IgD-negative memory B cell (primary cell): ENCODE data around the gene XKR7. TPM values are rescaled to one million over a fixed set of nuclear protein-coding genes. Genes with fewer than 3 reads are reported as not detected.
"Not testable (repeated sequence)": the region's sequence is repeated elsewhere in the genome, so short reads cannot be mapped to it uniquely, and the experiment has no call there.

ENCODE experiments used
- H3K27ac Mint-ChIP-seq, 3 donors: one replicate each; pipeline ENCODE4 v1.8.0; 2020 to 2022; ENCODE audit warnings: mild to moderate bottlenecking in 3 of 3, mixed read lengths in 3 of 3, moderate library complexity in 1 of 3
- H3K27me3 Mint-ChIP-seq: one replicate; pipeline ENCODE4 v1.8.0; 2021; ENCODE audit warnings: mixed read lengths
- H3K36me3 Mint-ChIP-seq: one replicate; pipeline ENCODE4 v1.8.0; 2020; ENCODE audit warnings: mild to moderate bottlenecking, mixed read lengths
- H3K4me1 Mint-ChIP-seq, 3 donors: one replicate each; pipeline ENCODE4 v1.8.0; 2020 to 2022; ENCODE audit warnings: mixed read lengths in 3 of 3, mild to moderate bottlenecking in 1 of 3
- H3K4me3 Mint-ChIP-seq, 4 donors: one replicate each; pipeline ENCODE4 v1.8.0; 2020 to 2022; ENCODE audit warnings: mild to moderate bottlenecking in 4 of 4, mixed read lengths in 4 of 4, moderate library complexity in 3 of 4
- H3K9me3 Mint-ChIP-seq, 3 donors: one replicate each; pipeline ENCODE4 v1.8.0; 2020 to 2021; ENCODE audit warnings: mixed read lengths in 3 of 3, mild to moderate bottlenecking in 1 of 3
- polyA plus RNA-seq: library from polyadenylated mRNA; unstranded; fragments of 300-500 nt; fragmentation: Illumina TruSeq; gene quantifications from one replicate; pipeline ENCODE4 v1.2.3, GENCODE V29; 2021

XKR7 gene, protein sequence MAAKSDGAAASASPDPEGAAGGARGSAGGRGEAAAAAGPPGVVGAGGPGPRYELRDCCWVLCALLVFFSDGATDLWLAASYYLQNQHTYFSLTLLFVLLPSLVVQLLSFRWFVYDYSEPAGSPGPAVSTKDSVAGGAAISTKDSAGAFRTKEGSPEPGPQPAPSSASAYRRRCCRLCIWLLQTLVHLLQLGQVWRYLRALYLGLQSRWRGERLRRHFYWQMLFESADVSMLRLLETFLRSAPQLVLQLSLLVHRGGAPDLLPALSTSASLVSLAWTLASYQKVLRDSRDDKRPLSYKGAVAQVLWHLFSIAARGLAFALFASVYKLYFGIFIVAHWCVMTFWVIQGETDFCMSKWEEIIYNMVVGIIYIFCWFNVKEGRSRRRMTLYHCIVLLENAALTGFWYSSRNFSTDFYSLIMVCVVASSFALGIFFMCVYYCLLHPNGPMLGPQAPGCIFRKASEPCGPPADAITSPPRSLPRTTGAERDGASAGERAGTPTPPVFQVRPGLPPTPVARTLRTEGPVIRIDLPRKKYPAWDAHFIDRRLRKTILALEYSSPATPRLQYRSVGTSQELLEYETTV
- polyA plus RNA-seq = not detected

DNA sequence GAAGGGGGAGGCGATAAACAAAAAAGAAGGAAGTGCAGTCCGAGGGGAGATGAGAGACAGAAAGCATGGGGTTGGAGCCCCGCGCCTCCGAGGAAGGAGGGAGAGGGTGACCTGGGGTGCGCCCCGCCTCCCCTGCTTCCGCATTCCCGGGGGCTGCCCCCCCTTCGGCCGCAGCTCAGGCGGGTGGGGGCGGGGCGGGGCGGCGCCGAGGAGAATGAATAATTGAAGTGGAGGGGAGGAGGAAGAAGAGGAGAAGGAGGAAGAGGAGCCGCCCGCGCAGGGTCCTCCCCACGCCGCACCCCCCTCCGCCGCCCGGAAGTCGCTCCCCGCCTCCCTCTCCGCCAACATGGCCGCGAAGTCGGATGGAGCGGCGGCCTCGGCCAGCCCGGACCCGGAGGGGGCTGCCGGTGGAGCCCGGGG lies at the start of gene XKR7:
TSS of gene XKR7 (plus strand) at position 322 of the 420 bp plus-strand sequence. CDS start at position 347, 25 bp downstream.
- peaks cover 42% of the 10 kb centered on the region for H3K27me3 Mint-ChIP-seq
- peaks cover 2 to 8% (median 5%) of the 10 kb centered on the region in 3 donors for H3K4me1 Mint-ChIP-seq

DNA sequence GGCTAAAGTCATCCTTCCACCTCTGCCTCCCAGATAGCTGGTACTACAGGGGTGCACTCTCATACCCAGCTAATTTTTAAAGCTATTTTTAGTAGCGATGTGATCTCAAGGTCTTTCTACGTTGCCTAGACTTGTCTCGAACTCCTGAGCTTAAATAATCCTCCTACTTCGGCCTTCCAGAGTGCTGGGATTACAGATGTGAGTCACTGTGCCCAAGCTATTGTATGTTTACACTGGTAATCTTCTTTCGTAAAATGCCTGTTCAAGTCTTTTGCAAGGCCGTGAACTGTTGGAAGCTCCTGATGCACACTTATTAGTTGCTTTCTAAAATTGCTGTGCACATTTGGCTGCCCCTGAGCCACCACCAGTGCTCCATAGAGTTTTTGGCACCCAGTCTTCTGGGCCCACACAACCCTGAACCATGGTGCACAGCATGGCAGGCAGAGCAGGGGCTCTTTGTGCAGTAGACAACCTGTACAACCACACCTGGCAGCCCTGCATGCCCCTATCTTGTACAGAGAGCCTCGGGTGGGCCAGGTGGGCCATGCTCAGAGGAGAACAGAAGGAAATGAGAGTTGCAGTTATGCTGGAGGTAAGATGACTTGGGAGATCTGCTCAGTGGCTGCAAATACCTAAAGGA lies 49.4 kb upstream of the XKR7 start:
- Mint-ChIP-seq H3K27ac (no peak overlapping the region), H3K36me3 (no peaks in the 10 kb centered on the region), H3K4me1 (peaks cover 0 to 4% (median 2%) of the 10 kb centered on the region in 3 donors), H3K27me3 (peaks cover 3% of the 10 kb centered on the region), H3K4me3 (no peak overlapping the region), H3K9me3 (peaks cover 0 to 1% (median 0%) of the 10 kb centered on the region in 3 donors)

More for the DNA sequence above, at the start of gene XKR7:
- Mint-ChIP-seq H3K27ac (peak within 1 kb of the TSS; percentile 8 to 60 (median 34)), H3K9me3 (peaks cover 0 to 2% (median 0%) of the 10 kb centered on the region in 3 donors), H3K36me3 (peaks cover 3% of the 10 kb centered on the region), H3K4me3 (peak within 1 kb of the TSS; percentile 66 to 93 (median 86))

DNA sequence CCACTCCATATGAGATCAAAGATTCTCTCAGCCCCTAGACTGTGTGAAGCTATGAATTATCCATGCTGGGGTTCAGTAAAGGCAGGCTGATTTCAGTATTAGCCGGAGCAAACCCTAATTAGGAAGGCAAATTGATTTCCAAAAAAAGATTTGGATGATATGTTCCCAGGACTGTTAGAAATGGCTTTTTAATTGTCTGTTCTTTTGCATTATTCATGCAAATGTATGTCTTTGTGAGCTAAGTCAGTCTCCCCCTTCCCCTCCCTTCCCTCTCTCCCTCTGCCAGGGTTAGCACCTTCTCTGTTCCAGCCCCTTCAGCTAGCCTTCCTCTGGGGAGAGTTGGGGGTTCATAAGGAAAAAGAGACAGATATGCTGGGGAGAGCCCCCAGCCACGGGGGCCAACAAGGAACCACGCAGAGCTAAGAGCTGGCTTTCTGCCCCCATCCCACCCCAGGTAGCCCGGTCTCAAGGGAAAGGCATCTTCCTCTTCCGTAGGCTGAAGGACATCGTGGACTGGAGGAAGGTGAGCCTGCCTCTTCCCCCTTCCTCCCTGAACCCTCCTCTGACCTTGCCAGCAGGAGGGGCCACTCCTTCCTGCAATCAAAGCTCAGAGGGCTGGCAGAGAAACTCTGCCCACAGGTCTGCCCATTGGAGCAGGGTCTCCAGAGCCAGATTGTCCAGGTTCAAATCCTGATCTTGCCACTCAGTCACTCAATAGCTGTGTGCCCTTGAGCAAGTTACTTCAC lies 48.4 kb upstream of the XKR7 start:
- Mint-ChIP-seq H3K4me1 (peaks cover 0 to 7% (median 2%) of the 10 kb centered on the region in 3 donors), H3K36me3 (no peaks in the 10 kb centered on the region), H3K4me3 (no peak overlapping the region), H3K27ac (no peak overlapping the region), H3K9me3 (peaks cover 0 to 1% (median 0%) of the 10 kb centered on the region in 3 donors), H3K27me3 (peaks cover 3% of the 10 kb centered on the region)

DNA sequence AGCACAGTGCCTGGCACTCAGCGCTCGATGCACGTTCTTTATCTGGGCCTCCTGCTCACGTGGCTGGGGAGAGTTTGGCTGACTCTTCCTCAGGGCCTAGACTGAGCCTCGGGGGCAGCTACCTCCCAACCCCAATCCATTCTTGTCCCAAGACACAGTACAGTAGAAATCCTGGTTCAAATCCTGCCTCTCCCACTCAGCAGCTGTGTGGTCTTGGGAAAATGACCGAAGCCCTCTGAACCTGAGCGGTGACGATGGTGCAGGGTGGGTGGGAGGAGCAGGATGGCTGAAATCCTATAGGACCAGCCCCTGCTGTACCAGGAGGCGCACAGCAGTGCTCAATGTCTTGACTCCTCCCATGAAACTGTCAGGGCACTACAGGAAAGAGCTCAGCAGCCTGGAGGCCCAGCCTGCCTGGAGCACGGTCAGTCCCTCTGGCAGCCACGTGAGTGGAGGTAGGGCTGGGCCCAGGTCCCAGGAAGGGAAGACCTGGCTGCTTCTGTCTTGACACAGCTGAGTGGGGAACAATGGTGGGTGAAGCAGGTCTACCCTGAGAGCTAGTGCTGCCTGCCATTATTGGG lies 47.6 kb upstream of the XKR7 start:
- H3K27me3 Mint-ChIP-seq = peaks cover 3% of the 10 kb centered on the region

DNA sequence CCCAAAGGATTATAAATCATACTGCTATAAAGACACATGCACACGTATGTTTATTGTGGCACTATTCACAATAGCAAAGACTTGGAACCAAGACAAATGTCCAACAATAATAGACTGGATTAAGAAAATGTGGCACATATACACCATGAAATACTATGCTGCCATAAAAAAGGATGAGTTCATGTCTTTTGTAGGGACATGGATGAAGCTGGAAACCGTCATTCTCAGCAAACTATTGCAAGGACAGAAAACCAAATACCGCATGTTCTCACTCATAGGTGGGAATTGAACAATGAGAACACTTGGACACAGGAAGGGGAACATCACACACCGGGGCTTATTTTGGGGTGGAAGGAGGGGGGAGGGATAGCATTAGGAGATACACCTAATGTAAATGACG lies 46.5 kb upstream of the XKR7 start:
- H3K36me3 Mint-ChIP-seq, H3K27ac Mint-ChIP-seq, H3K4me3 Mint-ChIP-seq, H3K9me3 Mint-ChIP-seq, H3K4me1 Mint-ChIP-seq, H3K27me3 Mint-ChIP-seq: not testable (repeated sequence)

More for the DNA sequence above, 47.6 kb upstream of the XKR7 start:
- H3K27ac Mint-ChIP-seq = no peak overlapping the region
- peaks cover 0 to 7% (median 2%) of the 10 kb centered on the region in 3 donors for H3K4me1 Mint-ChIP-seq
- H3K36me3 Mint-ChIP-seq = no peaks in the 10 kb centered on the region
- H3K9me3 Mint-ChIP-seq = peaks cover 0 to 1% (median 0%) of the 10 kb centered on the region in 3 donors
- no peak overlapping the region for H3K4me3 Mint-ChIP-seq

DNA sequence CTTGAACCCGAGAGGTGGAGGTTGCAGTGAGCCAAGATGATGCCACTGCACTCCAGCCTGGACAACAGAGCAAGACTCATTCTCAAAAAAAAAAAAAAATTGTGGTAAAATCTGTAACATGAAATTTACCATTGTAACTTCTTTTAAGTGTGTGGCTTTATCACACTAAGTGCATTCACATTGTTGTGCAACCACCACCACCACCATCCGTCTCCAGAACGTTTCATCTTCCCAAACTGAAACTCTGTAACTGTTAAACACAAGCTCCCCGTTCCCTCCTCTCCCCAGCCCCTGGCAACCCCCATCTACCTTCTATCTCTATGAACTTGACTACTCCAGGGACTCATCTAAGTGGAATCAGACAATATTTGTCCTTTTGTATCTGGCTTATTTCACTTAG lies 45.8 kb upstream of the XKR7 start:
- peaks cover 4% of the 10 kb centered on the region for H3K27me3 Mint-ChIP-seq
- no peaks in the 10 kb centered on the region for H3K36me3 Mint-ChIP-seq
- H3K4me3 Mint-ChIP-seq = no peak overlapping the region
- no peaks in the 10 kb centered on the region for H3K9me3 Mint-ChIP-seq
- peaks cover 0 to 7% (median 2%) of the 10 kb centered on the region in 3 donors for H3K4me1 Mint-ChIP-seq
- no peak overlapping the region for H3K27ac Mint-ChIP-seq

DNA sequence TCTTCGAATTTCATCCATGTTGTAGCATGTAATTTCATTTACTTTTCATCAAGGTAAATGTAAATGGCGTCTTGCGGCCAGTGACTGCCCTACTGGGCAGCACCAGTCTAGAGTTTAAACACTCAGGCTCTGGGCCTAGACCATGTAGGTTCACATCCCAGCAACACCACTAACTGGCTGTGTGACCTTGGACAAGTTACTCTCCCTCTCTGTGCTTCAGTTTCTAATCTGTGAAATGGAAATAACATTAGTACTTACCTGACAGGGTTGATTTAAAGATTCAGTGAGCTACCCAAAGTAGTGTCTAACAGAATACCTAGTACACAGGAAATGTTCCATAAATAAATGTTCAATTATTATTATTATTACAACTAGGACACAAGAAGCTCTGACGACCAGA lies 45.4 kb upstream of the XKR7 start:
- H3K27me3 Mint-ChIP-seq = peaks cover 4% of the 10 kb centered on the region
- no peaks in the 10 kb centered on the region for H3K9me3 Mint-ChIP-seq

DNA sequence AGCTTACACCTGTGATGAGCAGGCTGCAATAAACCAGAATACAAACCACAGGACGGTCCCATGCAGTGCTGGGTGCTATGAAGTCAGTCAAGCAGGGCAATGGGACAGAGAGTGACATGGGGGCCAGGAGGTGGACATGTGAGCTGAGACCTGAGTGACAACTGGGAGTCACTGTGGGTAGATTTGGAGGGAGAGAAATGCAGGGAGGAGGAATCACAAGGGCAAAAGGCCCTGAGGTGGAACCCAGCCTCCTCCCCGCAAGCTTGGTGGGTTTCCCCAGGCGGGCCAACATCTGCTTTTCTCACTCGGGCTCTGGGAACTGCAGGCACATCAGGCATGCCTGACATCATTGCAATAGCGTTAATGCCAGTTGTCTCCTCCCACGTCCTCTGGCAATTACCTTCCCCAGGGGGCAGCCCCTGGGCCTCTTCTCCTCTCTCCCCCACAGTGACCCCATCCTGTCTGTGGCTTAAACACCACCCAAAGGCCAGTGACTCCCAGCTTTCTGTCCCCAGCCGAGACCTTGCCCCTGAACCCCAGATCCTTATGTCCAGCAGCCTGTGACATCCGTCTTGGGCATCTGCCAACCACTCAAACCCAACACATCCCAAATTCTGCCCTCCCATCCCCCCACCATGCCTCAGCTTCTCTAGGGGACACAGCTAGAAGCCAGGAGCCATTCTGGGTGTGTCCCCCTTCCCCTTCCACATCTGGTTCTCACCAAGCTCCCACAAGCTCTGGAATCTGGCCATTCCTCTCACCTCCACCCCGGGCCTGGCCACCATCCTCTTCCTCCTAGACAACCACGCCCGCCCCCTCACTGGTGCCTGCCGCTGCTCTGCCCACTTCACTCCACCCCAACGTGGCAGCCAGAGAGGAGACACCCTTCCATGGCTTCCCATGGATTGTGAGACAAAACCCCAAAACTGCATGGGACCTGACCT lies 44.3 kb upstream of the XKR7 start:
- no peaks in the 10 kb centered on the region for H3K9me3 Mint-ChIP-seq
- H3K4me3 Mint-ChIP-seq = no peak overlapping the region
- peaks cover 0 to 2% (median 0%) of the 10 kb centered on the region in 3 donors for H3K4me1 Mint-ChIP-seq
- no peak overlapping the region for H3K27ac Mint-ChIP-seq
- H3K36me3 Mint-ChIP-seq = no peaks in the 10 kb centered on the region
- H3K27me3 Mint-ChIP-seq = peaks cover 4% of the 10 kb centered on the region

More for the DNA sequence above, 45.4 kb upstream of the XKR7 start:
- Mint-ChIP-seq H3K27ac (no peak overlapping the region), H3K36me3 (no peaks in the 10 kb centered on the region), H3K4me1 (peaks cover 0 to 7% (median 2%) of the 10 kb centered on the region in 3 donors), H3K4me3 (no peak overlapping the region)

DNA sequence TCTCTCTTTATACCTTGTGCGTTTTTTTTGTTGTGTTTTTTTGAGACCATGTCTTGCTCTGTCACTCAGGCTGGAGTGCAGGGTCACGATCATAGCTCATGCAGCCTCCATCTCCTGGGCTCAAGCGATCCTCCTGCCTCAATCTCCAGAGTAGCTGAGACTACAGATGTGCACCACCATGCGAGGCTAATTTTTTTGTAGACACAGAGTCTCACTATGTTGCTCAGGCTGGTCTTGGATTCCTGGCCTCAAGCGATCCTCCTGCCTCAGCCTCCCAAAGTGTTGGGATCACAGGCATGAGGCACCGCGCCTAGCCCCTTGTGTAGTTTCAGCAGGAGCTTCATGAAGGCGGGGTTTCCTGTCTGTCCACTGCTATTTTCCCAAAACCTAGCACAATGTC lies 43.4 kb upstream of the XKR7 start:
- Mint-ChIP-seq H3K27me3 (peaks cover 4% of the 10 kb centered on the region), H3K36me3 (no peaks in the 10 kb centered on the region), H3K27ac (no peak overlapping the region), H3K9me3 (no peaks in the 10 kb centered on the region), H3K4me1 (peaks cover 0 to 2% (median 0%) of the 10 kb centered on the region in 3 donors), H3K4me3 (no peak overlapping the region)

DNA sequence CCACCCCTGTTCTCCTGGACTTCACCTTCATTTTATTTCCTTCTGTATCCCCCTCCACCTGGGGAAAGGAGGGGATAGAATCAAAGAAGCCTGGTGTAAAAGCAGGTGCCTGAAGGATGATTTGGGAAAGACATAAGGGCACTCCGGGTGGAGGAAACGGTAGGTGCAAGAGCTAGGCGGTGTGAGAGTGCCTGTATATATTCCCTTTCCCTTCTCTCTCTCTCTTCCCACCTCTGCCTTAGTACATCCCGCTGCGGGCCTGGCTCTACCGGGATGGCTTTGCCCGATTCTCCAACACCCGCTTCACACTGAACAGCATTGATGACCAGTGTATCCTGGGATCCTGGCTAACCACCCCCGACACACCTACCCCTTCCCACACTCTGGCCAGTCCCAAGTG lies 42.3 kb upstream of the XKR7 start:
- H3K4me1 Mint-ChIP-seq = peaks cover 0 to 2% (median 0%) of the 10 kb centered on the region in 3 donors
- H3K27me3 Mint-ChIP-seq = peaks cover 4% of the 10 kb centered on the region
- no peak overlapping the region for H3K4me3 Mint-ChIP-seq
- H3K9me3 Mint-ChIP-seq = no peaks in the 10 kb centered on the region
- H3K27ac Mint-ChIP-seq = no peak overlapping the region
- H3K36me3 Mint-ChIP-seq = no peaks in the 10 kb centered on the region

DNA sequence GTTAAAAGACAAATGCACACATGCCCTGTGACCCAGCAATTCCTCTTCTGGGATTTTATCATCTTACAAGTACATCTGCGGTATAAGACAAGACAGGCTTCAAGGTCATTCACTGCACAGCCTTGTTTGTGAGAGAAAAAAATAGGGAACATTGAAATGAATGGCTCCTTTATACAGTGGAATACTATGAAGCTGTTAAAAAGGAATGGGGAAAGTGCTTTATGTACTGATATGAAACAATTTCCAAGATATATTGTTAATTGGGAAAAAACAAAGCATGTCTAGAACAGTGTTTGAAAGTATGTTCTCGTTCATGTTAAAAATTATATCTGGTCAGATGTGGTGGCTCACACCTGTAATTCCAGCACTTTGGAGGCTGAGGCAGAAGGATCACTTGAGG lies 41.5 kb upstream of the XKR7 start:
- Mint-ChIP-seq H3K27me3 (peaks cover 8% of the 10 kb centered on the region), H3K27ac (no peak overlapping the region), H3K36me3 (no peaks in the 10 kb centered on the region), H3K9me3 (no peaks in the 10 kb centered on the region), H3K4me3 (no peak overlapping the region), H3K4me1 (peaks cover 0 to 2% (median 0%) of the 10 kb centered on the region in 3 donors)

DNA sequence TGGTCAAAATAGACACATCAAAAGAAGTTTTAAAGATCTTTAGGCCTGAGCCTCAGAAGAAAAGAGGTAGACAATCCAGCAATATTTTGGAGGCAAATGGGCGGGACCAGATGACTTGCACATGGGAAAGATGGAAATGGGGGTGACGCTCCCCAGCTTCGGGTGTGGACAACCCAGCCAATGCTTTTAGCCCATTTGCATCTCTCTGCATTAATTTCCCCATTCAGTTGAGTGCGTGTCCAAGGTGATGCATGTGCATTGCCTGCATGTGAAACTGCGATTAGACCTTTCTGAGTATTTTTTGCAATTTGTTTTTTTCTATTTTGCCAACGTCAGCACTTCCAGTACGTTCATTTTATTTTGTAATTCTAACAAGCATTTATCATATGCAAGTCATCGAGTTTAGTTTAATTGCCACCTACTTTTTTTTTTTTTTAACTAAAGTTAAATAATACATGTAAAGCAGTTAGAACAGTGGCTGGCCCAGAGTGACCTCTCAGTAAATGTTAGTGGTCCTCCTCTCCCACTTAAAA lies 40.3 kb upstream of the XKR7 start:
- Mint-ChIP-seq H3K9me3 (no peaks in the 10 kb centered on the region), H3K4me3 (no peak overlapping the region), H3K27me3 (peaks cover 8% of the 10 kb centered on the region), H3K36me3 (no peaks in the 10 kb centered on the region), H3K27ac (no peak overlapping the region), H3K4me1 (peaks cover 0 to 2% (median 0%) of the 10 kb centered on the region in 3 donors)

DNA sequence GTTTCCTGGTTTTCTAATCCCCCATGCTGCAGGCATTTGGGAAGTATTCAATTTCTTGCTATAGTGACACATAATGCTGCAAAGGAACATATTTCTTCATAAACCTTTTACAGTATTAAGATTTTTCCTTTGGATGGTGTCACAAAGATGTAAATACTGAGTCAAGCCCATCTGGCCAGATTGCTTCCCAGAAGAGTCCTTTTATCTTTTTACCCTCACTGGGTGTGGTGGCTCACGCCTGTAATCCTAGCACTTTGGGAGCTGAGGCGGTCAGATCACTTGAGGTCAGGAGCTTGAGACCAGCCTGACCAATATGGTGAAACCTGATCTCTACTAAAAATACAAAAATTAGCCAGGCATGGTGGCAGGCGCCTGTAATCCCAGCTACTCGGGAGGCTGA lies 38.3 kb upstream of the XKR7 start:
- H3K27me3 Mint-ChIP-seq, H3K4me1 Mint-ChIP-seq, H3K9me3 Mint-ChIP-seq, H3K4me3 Mint-ChIP-seq, H3K36me3 Mint-ChIP-seq, H3K27ac Mint-ChIP-seq: not testable (repeated sequence)
